A549 treated with RU486 at 1 μM for 4 hours (cell line): ENCODE data around the gene HTR3D. TPM values are rescaled to one million over a fixed set of nuclear protein-coding genes. Genes with fewer than 3 reads are reported as not detected.

Experiments
- total RNA-seq: library from RNA; stranded (reverse); fragments of 200-300 nt; extraction: Qiagen RNA extraction; gene quantifications from 5 replicates; pipeline ENCODE4 v1.2.3, GENCODE V29; 2022; ENCODE audit warnings: low read depth

HTR3D gene, protein sequence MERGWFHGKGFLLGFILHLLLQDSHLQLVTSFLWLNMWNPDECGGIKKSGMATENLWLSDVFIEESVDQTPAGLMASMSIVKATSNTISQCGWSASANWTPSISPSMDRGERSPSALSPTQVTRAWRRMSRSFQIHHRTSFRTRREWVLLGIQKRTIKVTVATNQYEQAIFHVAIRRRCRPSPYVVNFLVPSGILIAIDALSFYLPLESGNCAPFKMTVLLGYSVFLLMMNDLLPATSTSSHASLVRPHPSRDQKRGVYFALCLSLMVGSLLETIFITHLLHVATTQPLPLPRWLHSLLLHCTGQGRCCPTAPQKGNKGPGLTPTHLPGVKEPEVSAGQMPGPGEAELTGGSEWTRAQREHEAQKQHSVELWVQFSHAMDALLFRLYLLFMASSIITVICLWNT
- total RNA-seq = not detected in 5 replicates

DNA sequence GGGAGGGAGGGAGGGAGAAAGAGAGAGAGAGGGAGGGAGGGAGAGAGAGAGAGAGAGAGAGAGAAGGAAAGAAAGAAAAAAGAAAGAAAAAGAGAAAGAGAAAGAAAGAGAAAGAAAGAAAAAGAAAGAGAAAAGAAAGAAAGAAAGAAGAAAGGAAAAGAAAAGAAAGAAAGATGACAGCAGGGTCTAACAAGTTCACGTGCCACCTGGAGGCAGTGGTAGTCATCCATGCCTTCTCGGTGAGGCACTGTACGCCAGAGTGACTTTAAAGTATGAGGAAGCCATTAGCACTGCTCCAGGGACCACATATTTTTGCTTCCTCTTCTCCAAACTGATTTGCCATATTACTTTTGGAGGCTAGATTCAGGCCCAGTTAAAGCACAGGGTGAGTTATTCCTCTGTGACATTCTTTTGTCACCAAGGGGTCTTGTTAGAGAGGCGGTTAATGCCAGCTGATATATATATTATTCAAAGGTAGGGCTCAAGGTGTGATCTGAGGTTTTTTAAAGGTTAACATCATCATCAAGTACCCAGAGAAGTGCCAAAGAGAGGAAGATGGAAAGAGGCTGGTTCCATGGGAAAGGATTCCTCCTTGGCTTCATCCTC, at the start of gene HTR3D:
Gene HTR3D (plus strand): TSS at position 556 of the 606 bp plus-strand sequence. CDS start 0 bp downstream, at position 556.

DNA sequence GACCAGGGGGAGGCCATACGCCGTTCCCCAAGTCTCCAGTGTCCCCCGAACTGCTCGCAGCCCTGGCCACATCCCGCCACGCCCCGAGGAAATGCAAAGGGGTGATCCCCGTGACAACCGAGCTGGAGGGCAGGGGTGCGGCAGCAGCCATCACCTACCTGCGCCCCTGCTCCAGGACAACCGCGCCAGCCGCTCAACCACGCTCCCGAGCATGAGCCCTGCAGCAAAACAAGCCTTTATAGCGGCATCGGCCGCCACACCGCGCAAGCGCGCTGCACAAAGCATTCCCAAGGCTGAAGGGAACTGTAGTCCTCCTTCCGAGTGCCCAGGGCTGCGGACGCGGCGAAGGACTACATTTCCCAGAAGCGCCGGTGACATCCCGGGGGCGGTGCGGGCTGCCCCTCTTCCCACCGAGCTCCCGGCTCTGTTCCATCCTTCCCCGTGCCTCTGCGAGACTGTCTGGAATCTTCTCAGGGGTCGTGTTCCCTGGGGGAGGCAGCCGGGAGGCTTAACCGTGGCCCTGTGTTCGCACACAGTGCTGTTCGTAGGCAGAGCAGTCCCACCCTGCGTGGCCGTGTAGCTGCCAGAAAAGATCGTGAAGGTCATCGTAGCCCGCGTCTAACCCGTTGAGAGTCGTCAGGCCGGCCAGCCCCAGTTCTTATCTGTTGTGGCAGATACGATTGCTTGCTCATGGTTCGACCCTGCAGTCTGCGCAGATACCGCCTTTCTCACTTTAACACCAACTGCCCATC, 13.7 kb upstream of the HTR3D start, which contains the start of gene ABCC5:
Gene ABCC5 (minus strand): TSS at position 213 of the 752 bp plus-strand sequence. CDS start 3,492 bp downstream, outside the sequence.

DNA sequence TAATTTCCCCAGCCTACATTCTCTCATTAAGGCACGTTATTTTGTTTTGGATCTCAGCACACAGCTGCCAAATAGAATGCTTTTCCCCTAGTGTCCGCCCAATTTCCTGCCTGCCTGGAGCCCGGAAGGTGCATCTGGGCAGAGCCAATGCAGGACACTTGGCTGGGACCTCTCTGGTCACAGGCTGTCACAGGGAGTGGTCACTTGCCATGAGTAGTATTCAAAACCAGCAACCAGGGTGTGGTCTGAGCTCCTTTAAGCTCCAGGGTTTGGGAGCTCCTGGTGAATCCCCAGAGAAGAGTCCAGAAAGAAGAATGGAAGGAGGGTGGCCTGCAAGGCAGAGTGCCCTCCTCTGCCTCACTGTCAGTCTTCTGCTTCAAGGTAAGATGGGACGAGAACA, 21.2 kb downstream of the HTR3D start, which contains the start of gene HTR3C:
Gene HTR3C (plus strand): TSS at position 281 of the 400 bp plus-strand sequence. CDS start 34 bp downstream, at position 315.

Other genes starting within 250 kb of the HTR3D start
- 5.7 to 7.2 TPM (median 6.7 TPM) in 5 replicates for gene MAP6D1, start 206.2 kb upstream of the HTR3D start, total RNA-seq
- 62.9 to 73.2 TPM (median 65.7 TPM) in 5 replicates for gene PARL, start 146.9 kb upstream of the HTR3D start, total RNA-seq
- 11.0 to 14.3 TPM (median 13.7 TPM) in 5 replicates for gene ABCC5, start 13.9 kb upstream of the HTR3D start, total RNA-seq
- not detected in 5 replicates for gene HTR3C, start 21.3 kb downstream of the HTR3D start, total RNA-seq
- gene HTR3E, start 65.3 kb downstream of the HTR3D start, total RNA-seq = not detected in 5 replicates
- gene EIF2B5, start 103.6 kb downstream of the HTR3D start, total RNA-seq = 27.3 to 30.4 TPM (median 28.5 TPM) in 5 replicates
- 17.4 to 26.4 TPM (median 25.2 TPM) in 5 replicates for gene DVL3, start 123.6 kb downstream of the HTR3D start, total RNA-seq
- 292 to 335 TPM (median 319 TPM) in 5 replicates for gene AP2M1, start 143.1 kb downstream of the HTR3D start, total RNA-seq
- gene ABCF3, start 154.5 kb downstream of the HTR3D start, total RNA-seq = 33.3 to 36.1 TPM (median 34.4 TPM) in 5 replicates
- 0.24 to 0.54 TPM (median 0.44 TPM) in 5 replicates for gene VWA5B2, start 197.8 kb downstream of the HTR3D start, total RNA-seq
- gene ALG3, start 217.2 kb downstream of the HTR3D start, total RNA-seq = 54.1 to 81.7 TPM (median 74.6 TPM) in 5 replicates
- gene EEF1AKMT4, start 217.9 kb downstream of the HTR3D start, total RNA-seq = 8.7 to 14.7 TPM (median 12.7 TPM) in 5 replicates
- 0.72 to 1.6 TPM (median 1.3 TPM) in 5 replicates for gene CAMK2N2, start 229.8 kb downstream of the HTR3D start, total RNA-seq
- gene ECE2, start 244.3 kb downstream of the HTR3D start, total RNA-seq = not detected in 5 replicates